ENCODE results near the gene MTREX. TPM values are rescaled to one million over a fixed set of nuclear protein-coding genes. Genes with fewer than 3 reads are reported as not detected.

Gene MTREX
- total RNA-seq, 2 donors from 2014 or later: 61.0 to 73.7 TPM

DNA sequence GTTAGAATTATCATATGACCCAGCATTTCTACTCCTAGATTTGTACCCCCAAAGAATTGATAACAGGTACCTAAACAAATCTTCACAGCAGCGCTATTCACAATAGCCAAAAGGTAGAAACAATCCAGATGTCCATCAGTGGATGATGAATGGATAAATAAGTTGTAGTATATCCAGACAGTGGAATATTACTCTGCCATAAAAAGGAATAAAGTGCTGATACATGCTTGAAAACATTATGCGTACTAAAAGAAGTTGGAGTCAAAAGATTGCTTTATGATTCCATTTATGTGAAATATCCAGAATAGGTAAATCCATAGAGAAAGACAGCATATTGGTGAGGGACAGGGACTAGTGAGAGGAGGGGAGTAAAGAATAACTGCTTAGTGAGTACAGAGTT is 26.0 kb downstream of the MTREX start:
- ATAC-seq: no peak
- peaks cover 22% of the 10 kb centered on the region for H3K4me1 Mint-ChIP-seq
- H3K27me3 Mint-ChIP-seq: no peaks in the 10 kb centered on the region
- no peak for DNase-seq
- H3K4me3 Mint-ChIP-seq: no peak overlapping the region
- H3K9me3 ChIP-seq (ENCODE audit: control insufficient read depth, low read length, poor library complexity, severe bottlenecking): no peaks in the 10 kb centered on the region
- H3K27ac Mint-ChIP-seq: no peak overlapping the region
- H3K36me3 Mint-ChIP-seq (ENCODE audit: low read depth): peaks cover 6% of the 10 kb centered on the region

DNA sequence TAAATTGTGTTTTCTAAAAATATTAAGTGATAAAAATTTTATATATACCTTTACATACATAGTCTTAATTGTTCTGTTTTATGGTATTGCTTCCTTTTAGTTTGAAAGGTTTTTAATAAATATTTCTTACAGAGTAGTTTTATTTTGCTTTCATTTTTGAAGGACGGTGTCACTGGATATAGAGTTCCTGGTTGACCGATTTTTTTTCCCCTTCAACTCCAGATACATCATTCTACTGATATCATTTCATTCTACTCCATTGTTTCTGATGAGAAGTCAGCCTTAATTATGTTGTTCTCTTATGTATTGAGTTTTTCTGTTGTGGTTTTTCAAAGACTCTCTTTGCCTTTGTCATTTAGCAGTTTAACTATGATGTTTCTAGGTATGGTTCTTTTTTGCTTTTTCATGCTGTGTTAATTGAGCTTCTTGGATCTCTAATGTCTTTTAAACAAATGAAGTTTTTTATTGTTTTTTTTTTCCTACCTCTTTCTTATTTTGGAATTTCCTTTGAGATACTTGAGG is 30.4 kb downstream of the MTREX start:
- H3K9me3 ChIP-seq (ENCODE audit: control insufficient read depth, low read length, poor library complexity, severe bottlenecking): no peaks in the 10 kb centered on the region
- peak overlapping the region; percentile 83 for H3K27ac Mint-ChIP-seq
- H3K36me3 Mint-ChIP-seq (ENCODE audit: low read depth): no peaks in the 10 kb centered on the region
- H3K4me3 Mint-ChIP-seq: peak overlapping the region; percentile 76
- no peaks in the 10 kb centered on the region for H3K27me3 Mint-ChIP-seq
- ATAC-seq (peak; percentile 59), DNase-seq (no peak)
- peaks cover 19% of the 10 kb centered on the region for H3K4me1 Mint-ChIP-seq

DNA sequence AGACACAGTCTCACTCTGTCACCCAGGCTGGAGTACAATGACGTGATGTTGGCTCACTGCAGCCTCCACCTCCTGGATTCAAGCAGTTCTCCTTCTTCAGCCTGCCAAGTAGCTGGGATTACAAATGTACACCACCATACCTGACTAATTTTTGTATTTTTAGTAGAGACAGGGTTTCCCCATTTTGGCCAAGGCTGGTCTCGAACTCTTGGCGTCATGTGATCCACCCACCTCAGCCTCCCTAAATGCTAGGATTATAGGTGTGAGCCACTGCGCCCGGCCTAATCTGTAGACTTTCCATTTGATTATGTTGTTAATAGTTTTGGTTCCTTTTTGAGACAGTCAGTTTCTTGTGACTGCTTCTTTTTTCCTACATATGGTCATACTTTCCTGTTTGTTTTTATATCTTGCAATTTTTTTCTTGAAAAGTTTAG is 31.0 kb downstream of the MTREX start:
- H3K4me1 Mint-ChIP-seq: peaks cover 19% of the 10 kb centered on the region
- no peaks in the 10 kb centered on the region for H3K9me3 ChIP-seq (ENCODE audit: control insufficient read depth, low read length, poor library complexity, severe bottlenecking)
- peak overlapping the region; percentile 49 for H3K4me3 Mint-ChIP-seq
- DNase-seq (no peak), ATAC-seq (no peak)
- H3K27ac Mint-ChIP-seq: peak overlapping the region; percentile 83
- H3K27me3 Mint-ChIP-seq: no peaks in the 10 kb centered on the region
- H3K36me3 Mint-ChIP-seq (ENCODE audit: low read depth): no peaks in the 10 kb centered on the region

DNA sequence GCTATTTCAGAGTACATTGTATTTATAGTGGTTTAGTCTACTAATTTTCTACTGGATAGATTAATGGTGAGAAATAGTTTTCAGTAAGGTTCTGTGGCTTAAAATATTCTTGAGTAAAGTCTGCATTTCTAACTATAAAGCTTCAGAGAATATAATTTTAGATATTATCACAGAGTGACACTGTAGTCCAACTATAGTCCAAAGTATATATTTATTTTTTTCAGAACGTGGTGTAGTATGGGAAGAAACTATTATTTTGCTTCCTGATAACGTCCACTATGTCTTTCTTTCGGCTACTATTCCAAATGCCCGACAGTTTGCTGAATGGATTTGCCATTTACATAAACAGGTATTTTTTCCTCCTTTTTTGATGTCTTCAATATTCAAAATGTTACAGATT is 35.3 kb downstream of the MTREX start:
- no peak for ATAC-seq
- H3K27me3 Mint-ChIP-seq: no peaks in the 10 kb centered on the region
- no peak overlapping the region for H3K4me3 Mint-ChIP-seq
- H3K27ac Mint-ChIP-seq: peak overlapping the region; percentile 21
- no peaks in the 10 kb centered on the region for H3K9me3 ChIP-seq (ENCODE audit: control insufficient read depth, low read length, poor library complexity, severe bottlenecking)
- peaks cover 14% of the 10 kb centered on the region for H3K4me1 Mint-ChIP-seq
- peaks cover 7% of the 10 kb centered on the region for H3K36me3 Mint-ChIP-seq (ENCODE audit: low read depth)
- DNase-seq: no peak

DNA sequence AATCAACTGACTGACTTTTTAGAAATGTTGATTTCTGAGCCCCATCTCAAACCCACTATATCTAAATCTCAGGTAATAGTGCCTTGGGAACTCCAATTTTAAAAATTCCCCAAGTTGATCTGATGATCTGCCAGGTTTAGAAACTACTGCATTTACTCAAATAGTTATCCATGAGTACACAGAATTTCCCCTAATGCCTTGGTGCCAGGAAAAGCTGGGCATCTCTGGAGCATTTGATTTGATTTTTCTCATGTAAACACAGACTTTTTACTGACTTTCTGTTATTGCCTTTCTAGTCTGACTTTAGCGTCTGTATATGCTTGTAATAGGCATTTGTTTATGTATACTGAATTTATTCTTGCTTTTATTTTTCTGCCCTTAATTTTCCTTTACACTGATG is 35.8 kb downstream of the MTREX start:
- ATAC-seq (no peak), DNase-seq (no peak)
- H3K4me1 Mint-ChIP-seq: peaks cover 11% of the 10 kb centered on the region
- H3K4me3 Mint-ChIP-seq: no peak overlapping the region
- no peaks in the 10 kb centered on the region for H3K9me3 ChIP-seq (ENCODE audit: control insufficient read depth, low read length, poor library complexity, severe bottlenecking)
- peaks cover 7% of the 10 kb centered on the region for H3K36me3 Mint-ChIP-seq (ENCODE audit: low read depth)
- H3K27me3 Mint-ChIP-seq: no peaks in the 10 kb centered on the region
- H3K27ac Mint-ChIP-seq: peak overlapping the region; percentile 21

DNA sequence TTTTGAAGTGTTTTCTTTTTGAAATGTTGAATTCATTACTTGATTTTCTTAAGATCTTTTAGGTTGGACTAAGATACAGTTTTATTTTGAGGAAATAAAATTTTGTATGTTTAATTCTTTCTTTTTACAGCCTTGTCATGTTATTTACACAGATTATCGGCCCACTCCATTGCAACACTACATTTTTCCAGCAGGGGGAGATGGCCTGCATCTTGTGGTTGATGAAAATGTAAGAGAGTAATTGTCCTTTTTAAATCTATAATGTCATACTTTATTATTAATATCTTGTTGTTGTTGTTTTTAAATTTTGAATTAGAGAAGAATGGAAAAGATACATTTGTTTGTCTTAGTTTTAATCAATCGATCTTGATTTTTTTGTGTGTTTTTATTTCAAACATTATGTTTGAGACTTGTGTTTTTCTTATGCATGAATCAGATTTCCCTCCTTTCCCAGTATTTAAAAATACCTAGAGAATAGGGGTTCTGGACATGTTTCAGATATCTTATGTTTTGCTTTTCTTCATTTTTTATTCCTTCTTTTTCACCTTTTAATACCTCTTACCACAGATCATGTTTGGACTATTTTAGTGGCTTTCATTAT is 36.7 kb downstream of the MTREX start:
- DNase-seq (peak; percentile 17 to 58 (median 27)), ATAC-seq (peak; percentile 74)
- H3K9me3 ChIP-seq (ENCODE audit: control insufficient read depth, low read length, poor library complexity, severe bottlenecking): no peaks in the 10 kb centered on the region
- Mint-ChIP-seq H3K4me1 (peaks cover 7% of the 10 kb centered on the region), H3K4me3 (no peak overlapping the region), H3K27ac (peak overlapping the region; percentile 53), H3K27me3 (no peaks in the 10 kb centered on the region), H3K36me3 (ENCODE audit: low read depth) (peaks cover 7% of the 10 kb centered on the region)

DNA sequence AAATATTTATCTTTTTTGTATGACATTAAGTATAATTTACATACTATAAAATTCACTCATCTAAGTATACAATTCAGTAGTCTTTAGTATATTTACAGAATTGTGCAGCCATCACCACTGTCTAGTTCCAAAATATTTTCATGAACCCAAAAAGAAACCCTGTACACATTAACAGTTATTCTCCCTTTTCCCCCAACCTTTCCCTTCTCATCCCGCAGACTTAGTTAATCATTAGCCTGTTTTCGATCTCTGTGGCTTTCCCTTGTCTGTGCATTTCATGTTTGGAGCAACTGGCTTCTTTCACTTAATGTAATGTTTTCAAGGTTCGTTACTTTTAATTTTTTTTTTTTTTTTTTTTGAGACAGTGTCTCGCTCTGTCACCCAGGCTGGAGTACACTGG is 37.5 kb downstream of the MTREX start:
- DNase-seq: no peak
- H3K4me1 Mint-ChIP-seq: peaks cover 7% of the 10 kb centered on the region
- ATAC-seq: no peak
- H3K27me3 Mint-ChIP-seq: no peaks in the 10 kb centered on the region
- peaks cover 7% of the 10 kb centered on the region for H3K36me3 Mint-ChIP-seq (ENCODE audit: low read depth)
- no peaks in the 10 kb centered on the region for H3K9me3 ChIP-seq (ENCODE audit: control insufficient read depth, low read length, poor library complexity, severe bottlenecking)
- no peak overlapping the region for H3K4me3 Mint-ChIP-seq
- H3K27ac Mint-ChIP-seq: no peak overlapping the region

DNA sequence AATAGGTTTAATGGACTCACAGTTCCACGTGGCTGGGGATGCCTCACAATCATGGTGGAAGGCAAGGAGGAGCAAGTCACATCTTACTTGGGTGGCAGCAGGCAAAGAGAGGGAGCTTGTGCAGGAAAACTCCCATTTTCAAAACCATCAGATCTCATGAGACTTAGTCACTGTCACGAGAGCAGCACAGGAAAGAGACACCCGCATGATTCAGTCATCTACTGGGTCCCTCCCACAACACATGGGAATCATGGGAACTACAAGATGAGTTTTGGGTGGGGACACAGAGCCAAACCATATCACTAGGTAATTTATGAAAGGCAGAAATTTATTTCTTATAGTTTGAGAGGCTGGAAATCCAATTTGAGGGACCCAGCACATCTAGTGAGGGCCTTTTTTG is 40.0 kb downstream of the MTREX start:
- Mint-ChIP-seq H3K4me3 (no peak overlapping the region), H3K27ac (peak overlapping the region; percentile 74), H3K27me3 (no peaks in the 10 kb centered on the region), H3K36me3 (ENCODE audit: low read depth) (peaks cover 7% of the 10 kb centered on the region), H3K4me1 (peaks cover 7% of the 10 kb centered on the region)
- ATAC-seq (no peak), DNase-seq (no peak)
- H3K9me3 ChIP-seq (ENCODE audit: control insufficient read depth, low read length, poor library complexity, severe bottlenecking): no peaks in the 10 kb centered on the region

DNA sequence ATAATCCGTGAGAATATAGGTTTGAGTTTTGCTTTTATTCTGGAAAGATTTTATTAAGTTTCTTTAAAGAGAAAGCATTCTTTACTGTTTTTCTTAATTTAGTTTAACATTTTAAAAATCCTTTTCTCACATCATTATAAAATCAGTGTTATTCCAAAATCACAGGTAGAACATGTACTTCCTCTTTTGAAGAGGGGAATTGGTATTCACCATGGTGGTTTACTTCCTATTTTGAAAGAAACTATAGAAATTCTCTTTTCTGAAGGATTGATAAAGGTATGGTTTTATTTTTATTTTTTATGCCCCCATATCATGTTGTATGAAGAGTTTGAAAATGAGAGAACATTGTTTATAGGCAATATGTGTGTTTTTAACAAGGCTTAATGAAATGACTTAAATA is 43.0 kb downstream of the MTREX start:
- Mint-ChIP-seq H3K4me1 (peaks cover 5% of the 10 kb centered on the region), H3K36me3 (ENCODE audit: low read depth) (peaks cover 12% of the 10 kb centered on the region), H3K27ac (no peak overlapping the region), H3K27me3 (no peaks in the 10 kb centered on the region), H3K4me3 (no peak overlapping the region)
- no peaks in the 10 kb centered on the region for H3K9me3 ChIP-seq (ENCODE audit: control insufficient read depth, low read length, poor library complexity, severe bottlenecking)
- ATAC-seq (no peak), DNase-seq (no peak)

DNA sequence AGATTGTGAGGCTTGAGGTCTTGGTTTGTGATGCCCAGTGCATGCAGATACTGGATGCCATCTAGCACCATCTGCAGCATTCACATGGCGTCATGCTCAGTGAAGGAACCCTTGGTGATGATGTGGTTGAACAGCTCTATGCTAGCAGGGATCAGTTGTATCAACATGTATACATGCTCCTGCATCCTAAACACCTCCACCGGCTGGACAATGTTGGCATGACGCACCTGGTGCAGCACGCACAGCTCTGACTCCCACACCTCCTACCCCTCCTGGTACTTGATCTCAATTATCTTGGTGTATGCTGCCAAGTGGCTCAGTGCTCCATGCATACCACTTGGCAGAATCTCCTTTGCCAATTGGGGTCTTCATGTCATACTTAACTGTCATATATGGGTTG is 49.1 kb downstream of the MTREX start:
- DNase-seq (no peak), ATAC-seq (peak; percentile 14)
- Mint-ChIP-seq H3K27me3 (no peaks in the 10 kb centered on the region), H3K4me3 (peak overlapping the region; percentile 33), H3K36me3 (ENCODE audit: low read depth) (peaks cover 15% of the 10 kb centered on the region), H3K27ac (no peak overlapping the region), H3K4me1 (no peaks in the 10 kb centered on the region)
- no peaks in the 10 kb centered on the region for H3K9me3 ChIP-seq (ENCODE audit: control insufficient read depth, low read length, poor library complexity, severe bottlenecking)

DNA sequence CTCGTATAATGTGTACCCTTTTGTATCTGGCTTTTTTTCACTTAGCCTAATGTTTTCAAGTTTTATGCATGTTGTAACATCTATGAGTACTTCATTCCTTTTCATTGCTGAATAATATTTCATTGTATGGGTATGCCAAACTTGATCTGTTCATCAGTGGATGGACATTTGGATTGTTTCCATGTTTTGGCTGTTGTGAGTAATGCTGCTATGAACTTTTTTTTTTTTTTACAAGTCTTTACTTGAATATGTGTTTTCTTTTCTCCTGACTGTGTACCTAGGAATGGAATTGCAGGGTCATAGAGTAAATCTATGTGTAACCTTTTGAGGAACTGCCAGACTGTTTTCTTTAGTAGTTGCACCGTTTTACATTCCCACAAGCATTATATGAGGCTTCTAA is 52.4 kb downstream of the MTREX start:
- no peak for DNase-seq
- no peak overlapping the region for H3K4me3 Mint-ChIP-seq
- H3K27ac Mint-ChIP-seq: no peak overlapping the region
- H3K4me1 Mint-ChIP-seq: peaks cover 11% of the 10 kb centered on the region
- no peaks in the 10 kb centered on the region for H3K9me3 ChIP-seq (ENCODE audit: control insufficient read depth, low read length, poor library complexity, severe bottlenecking)
- peaks cover 10% of the 10 kb centered on the region for H3K36me3 Mint-ChIP-seq (ENCODE audit: low read depth)
- ATAC-seq: no peak
- H3K27me3 Mint-ChIP-seq: no peaks in the 10 kb centered on the region

DNA sequence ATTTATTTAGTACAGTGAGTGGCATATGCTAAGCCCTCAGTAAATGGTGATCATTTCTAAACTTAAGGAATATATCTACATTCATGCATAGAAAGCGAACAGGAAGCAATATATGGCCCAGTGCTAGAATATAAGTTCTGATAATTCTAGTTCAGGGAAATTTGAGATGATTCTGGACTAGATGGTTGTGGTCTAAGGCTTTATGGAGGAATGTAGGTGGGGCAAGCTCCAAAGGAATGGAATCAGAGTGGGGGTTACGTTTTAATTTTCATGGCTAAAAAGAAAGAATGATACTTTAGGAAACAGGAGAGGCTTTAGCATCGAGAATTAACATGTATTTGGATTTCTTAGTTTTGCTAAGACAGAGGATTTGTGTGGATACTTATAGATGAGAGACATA is 56.1 kb downstream of the MTREX start:
- no peak for DNase-seq
- no peak for ATAC-seq
- no peaks in the 10 kb centered on the region for H3K9me3 ChIP-seq (ENCODE audit: control insufficient read depth, low read length, poor library complexity, severe bottlenecking)
- Mint-ChIP-seq H3K27me3 (no peaks in the 10 kb centered on the region), H3K27ac (peak overlapping the region; percentile 43), H3K4me1 (peaks cover 11% of the 10 kb centered on the region), H3K4me3 (no peak overlapping the region), H3K36me3 (ENCODE audit: low read depth) (peaks cover 6% of the 10 kb centered on the region)

DNA sequence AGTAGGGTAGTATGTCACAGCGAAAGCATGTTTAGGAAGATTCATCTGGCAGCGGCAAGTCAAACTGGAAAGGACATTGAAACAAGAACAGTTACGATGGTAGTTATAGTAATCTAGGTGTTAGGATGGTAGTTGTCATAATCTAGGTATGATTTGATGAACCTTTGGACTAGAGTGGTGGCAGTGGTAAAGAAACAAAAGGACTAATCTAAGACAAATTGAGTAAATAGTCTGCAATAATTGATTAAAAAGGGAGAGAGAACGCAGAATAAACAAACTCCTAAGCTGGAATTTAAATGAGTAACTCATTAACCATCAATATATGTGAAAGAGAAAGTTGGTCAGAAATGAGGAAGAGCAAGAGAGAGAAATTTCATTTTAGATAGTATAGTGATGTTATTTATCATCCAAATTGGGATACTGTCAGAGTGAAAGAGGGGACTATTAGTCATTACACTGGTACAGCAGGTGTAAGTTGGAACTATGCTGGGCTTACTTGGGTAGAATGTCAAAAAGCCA is 56.8 kb downstream of the MTREX start:
- no peaks in the 10 kb centered on the region for H3K27me3 Mint-ChIP-seq
- DNase-seq: no peak

DNA sequence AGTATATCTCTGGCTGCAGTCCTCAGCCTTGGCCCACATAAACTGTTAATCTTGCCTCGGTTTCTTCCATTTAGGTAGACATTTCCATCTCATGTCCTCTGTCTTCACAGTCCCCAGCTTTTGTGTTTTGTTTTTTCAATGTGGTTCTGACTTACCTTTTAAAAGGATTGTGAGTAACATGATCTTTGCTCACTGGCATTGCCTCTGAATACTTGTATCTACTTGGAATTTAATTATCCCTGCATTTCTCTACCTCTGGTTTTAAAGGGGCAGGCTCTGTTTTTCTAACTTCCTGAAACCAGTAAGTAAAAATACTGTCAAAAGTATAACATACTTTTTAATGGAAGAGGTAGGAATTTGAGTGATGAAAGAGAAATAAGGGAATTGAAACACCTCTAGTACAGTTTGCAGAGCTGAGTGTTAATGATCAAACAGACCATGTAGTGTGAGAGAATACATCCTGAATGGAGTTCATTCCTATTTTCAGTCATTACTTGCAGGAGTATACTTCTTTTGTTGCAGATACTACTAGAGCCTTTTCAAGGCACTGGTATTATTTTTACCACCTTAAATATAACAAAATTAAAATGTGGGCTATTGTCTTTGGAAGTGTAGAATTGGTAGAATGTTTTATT is 62.6 kb downstream of the MTREX start:
- Mint-ChIP-seq H3K36me3 (ENCODE audit: low read depth) (peaks cover 8% of the 10 kb centered on the region), H3K4me3 (no peak overlapping the region), H3K4me1 (peaks cover 2% of the 10 kb centered on the region), H3K27me3 (no peaks in the 10 kb centered on the region), H3K27ac (no peak overlapping the region)
- peaks cover 2% of the 10 kb centered on the region for H3K9me3 ChIP-seq (ENCODE audit: control insufficient read depth, low read length, poor library complexity, severe bottlenecking)
- DNase-seq (no peak), ATAC-seq (no peak)

More for the DNA sequence above, 56.8 kb downstream of the MTREX start:
- H3K4me3 Mint-ChIP-seq: no peak overlapping the region
- no peaks in the 10 kb centered on the region for H3K9me3 ChIP-seq (ENCODE audit: control insufficient read depth, low read length, poor library complexity, severe bottlenecking)
- peak overlapping the region; percentile 43 for H3K27ac Mint-ChIP-seq
- H3K4me1 Mint-ChIP-seq: peaks cover 11% of the 10 kb centered on the region
- H3K36me3 Mint-ChIP-seq (ENCODE audit: low read depth): peaks cover 6% of the 10 kb centered on the region
- no peak for ATAC-seq
